Measurements from ENCODE around the gene SERPINE1. TPM values are rescaled to one million over a fixed set of nuclear protein-coding genes. Genes with fewer than 3 reads are reported as not detected.

The SERPINE1 gene
- total RNA-seq, 4 donors from 2014 or later = 36.4 to 861 (median 118) TPM

DNA sequence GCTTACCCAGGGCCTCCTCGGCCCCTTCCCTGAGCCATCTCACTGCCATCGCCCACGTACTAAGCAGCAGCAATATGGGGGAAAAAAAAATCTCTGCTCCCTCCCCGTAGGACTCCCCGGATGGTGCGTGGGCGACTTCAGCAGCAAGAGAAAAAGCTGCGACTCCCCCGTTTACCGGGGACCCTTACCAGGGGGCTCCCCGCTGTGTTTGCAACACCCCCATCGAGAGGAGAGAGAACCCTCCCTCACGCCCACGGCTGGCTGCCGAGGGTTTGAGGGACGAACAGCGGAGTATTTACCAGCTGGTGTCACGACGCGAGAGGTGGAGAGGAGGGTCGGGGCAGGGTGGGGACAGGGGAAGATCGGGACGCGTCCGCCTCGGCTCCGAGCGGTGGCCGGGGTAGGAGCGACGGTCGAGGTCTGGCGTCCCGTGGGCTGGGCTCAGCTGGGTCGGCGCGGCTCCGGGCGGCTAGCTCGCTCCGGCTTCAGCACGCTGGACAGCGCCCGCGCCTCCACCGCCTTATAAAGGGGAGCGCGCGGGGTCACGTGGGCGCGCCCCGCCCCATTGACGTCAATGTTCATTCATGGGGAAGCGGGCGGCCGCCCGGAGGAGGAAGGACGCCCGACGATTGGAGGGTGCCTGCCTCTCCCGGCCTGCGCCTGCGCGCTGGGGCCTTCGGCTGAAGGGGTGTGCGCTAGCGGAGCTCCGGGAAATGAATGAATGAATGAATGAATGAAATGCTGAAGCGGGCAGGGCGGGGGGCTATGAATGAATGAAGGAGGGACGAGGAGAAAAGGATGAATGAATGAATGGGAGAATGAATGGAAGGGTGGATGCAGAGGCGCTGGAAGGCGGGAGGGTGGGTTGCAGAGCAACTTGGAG is 38.4 kb downstream of the SERPINE1 start, which contains the start of gene VGF:
Gene VGF (minus strand): TSS at position 495 of the 883 bp plus-strand sequence. CDS start 726 bp downstream, outside the sequence.
- ATAC-seq (ENCODE audit: low FRiP score) = peak; percentile 66
- DNase-seq (ENCODE audit: low spot score) = peak; percentile 90
- TF ChIP-seq, protein P1, sequence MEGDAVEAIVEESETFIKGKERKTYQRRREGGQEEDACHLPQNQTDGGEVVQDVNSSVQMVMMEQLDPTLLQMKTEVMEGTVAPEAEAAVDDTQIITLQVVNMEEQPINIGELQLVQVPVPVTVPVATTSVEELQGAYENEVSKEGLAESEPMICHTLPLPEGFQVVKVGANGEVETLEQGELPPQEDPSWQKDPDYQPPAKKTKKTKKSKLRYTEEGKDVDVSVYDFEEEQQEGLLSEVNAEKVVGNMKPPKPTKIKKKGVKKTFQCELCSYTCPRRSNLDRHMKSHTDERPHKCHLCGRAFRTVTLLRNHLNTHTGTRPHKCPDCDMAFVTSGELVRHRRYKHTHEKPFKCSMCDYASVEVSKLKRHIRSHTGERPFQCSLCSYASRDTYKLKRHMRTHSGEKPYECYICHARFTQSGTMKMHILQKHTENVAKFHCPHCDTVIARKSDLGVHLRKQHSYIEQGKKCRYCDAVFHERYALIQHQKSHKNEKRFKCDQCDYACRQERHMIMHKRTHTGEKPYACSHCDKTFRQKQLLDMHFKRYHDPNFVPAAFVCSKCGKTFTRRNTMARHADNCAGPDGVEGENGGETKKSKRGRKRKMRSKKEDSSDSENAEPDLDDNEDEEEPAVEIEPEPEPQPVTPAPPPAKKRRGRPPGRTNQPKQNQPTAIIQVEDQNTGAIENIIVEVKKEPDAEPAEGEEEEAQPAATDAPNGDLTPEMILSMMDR (IDR thresholded peaks at IDR 0.05) = no peak

GRCh38 chr7:101165958-101166647 is 39.2 kb downstream of the SERPINE1 start:
- DNase-seq (ENCODE audit: low spot score) (no peak), ATAC-seq (ENCODE audit: low FRiP score) (no peak)
- TF ChIP-seq, protein P1 (IDR thresholded peaks at IDR 0.05) = no peak

- TF ChIP-seq, protein P1 (IDR thresholded peaks at IDR 0.05) = no peak
- no peak for ATAC-seq (ENCODE audit: low FRiP score)
- no peak for DNase-seq (ENCODE audit: low spot score)
Observed at GRCh38 chr7:101166648-101166908, 39.7 kb downstream of the SERPINE1 start.

DNA sequence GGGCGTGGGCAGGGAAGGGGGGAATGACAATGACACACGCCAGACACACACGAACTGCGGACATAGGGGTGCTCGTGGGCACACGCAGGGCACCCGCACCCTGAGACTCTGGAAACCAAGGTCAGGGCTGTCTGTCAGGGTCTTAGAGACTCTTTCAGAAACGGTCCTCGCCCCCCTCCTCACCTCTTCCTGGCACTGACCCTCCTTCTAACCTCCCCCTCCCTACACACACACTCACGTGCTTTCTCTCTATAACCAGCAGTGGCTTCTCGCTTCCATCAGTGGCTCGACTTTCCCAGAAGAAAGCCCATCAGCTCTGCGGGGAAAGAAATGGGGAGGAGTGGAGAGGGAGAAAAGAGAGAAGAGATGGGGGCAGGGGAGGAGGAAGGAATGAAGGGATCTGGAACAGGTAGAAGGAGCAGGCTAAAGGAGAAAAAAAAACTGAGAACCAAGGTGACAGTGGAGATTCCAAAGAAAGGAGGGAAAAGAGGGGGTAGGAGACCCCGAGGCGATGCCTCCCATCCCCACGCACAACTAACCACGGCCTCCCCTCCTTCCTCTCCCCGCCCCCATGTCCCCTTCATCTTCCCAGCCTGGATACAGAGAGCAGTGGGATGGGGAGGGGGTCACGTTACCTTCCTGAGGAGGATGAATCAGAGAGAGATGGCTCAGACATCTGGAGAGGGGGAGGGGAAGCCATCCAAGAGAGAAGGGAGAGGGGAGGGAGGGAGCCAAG is 40.2 kb downstream of the SERPINE1 start:
- TF ChIP-seq, protein P1 (IDR thresholded peaks at IDR 0.05) = no peak
- DNase-seq (ENCODE audit: low spot score) (no peak), ATAC-seq (ENCODE audit: low FRiP score) (no peak)

- ATAC-seq (ENCODE audit: low FRiP score) (no peak), DNase-seq (ENCODE audit: low spot score) (no peak)
- TF ChIP-seq, protein P1 (IDR thresholded peaks at IDR 0.05) = no peak
Observed at GRCh38 chr7:101167645-101168411, 40.9 kb downstream of the SERPINE1 start.

GRCh38 chr7:101168412-101169049 is 41.6 kb downstream of the SERPINE1 start:
- ATAC-seq (ENCODE audit: low FRiP score) = no peak
- TF ChIP-seq, protein P1 (IDR thresholded peaks at IDR 0.05) = no peak
- no peak for DNase-seq (ENCODE audit: low spot score)
